ENCODE measurements around the gene UBAC1.

Gene UBAC1

DNA sequence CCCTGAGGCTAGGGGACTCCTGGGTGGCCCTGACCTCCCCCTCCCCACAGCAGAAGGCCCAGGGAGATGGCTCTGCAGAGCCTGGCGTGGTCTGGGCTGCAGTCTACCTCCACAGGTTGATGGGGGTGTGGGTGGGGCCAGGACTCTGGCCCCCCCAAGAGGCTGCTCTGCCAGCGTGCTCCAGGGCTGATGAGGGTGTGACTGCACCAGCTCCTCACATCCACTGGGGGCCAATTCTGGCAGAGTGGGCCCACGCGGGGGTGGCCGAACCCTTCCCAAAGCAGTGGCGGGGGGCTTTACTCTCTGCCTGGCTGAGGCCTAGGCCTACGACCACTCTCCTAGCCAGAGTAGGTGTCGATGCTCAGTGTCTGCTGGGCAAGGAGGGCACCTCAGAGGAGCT is 28.0 kb upstream of the UBAC1 start:
- H3K9me3 ChIP-seq (ENCODE audit: control insufficient read depth, insufficient read depth, low read depth, low read length) = no peaks in the 10 kb centered on the region
- H3K27ac ChIP-seq (ENCODE audit: extremely low read depth, low read depth, low read length) = no peak overlapping the region
- H3K4me1 ChIP-seq (ENCODE audit: control insufficient read depth, insufficient read depth, low read length) = peaks cover 7% of the 10 kb centered on the region; the same call in 1 of the 2 replicates
- no peaks in the 10 kb centered on the region for H3K36me3 ChIP-seq (ENCODE audit: control insufficient read depth in 2 of 2, insufficient read depth in 1 of 2, low read length in 2 of 2)
- H3K4me3 ChIP-seq (ENCODE audit: low read depth, low read length) = no peak overlapping the region
- ChIA-PET POLR2A (no interaction called here), CTCF (interaction anchor here (0.6 to 3.2 kb wide), 6 partner anchors 13 to 32 kb away, joined by 3 to 12 read pairs (median 3); no protein-coding TSS in a partner anchor)
- TF ChIP-seq ZNF350 (tag by site-specific recombination; IDR thresholded peaks at IDR 0.05) = no peak
- TF ChIP-seq ZNF202 (tag by site-specific recombination; IDR thresholded peaks at IDR 0.05; ENCODE audit: borderline replicate concordance) = no peak
- TF ChIP-seq ZNF488 (tag by site-specific recombination; IDR thresholded peaks at IDR 0.05) = no peak
- peak; percentile 31; the same call in 1 of the 2 replicates for TF ChIP-seq ZNF157 (tag by site-specific recombination; IDR thresholded peaks at IDR 0.05)
- TF ChIP-seq ZNF521 (tag by site-specific recombination; IDR thresholded peaks at IDR 0.05) = no peak
- no peak for TF ChIP-seq ZSCAN23 (tag by site-specific recombination; IDR thresholded peaks at IDR 0.05)
- TF ChIP-seq, protein P1, sequence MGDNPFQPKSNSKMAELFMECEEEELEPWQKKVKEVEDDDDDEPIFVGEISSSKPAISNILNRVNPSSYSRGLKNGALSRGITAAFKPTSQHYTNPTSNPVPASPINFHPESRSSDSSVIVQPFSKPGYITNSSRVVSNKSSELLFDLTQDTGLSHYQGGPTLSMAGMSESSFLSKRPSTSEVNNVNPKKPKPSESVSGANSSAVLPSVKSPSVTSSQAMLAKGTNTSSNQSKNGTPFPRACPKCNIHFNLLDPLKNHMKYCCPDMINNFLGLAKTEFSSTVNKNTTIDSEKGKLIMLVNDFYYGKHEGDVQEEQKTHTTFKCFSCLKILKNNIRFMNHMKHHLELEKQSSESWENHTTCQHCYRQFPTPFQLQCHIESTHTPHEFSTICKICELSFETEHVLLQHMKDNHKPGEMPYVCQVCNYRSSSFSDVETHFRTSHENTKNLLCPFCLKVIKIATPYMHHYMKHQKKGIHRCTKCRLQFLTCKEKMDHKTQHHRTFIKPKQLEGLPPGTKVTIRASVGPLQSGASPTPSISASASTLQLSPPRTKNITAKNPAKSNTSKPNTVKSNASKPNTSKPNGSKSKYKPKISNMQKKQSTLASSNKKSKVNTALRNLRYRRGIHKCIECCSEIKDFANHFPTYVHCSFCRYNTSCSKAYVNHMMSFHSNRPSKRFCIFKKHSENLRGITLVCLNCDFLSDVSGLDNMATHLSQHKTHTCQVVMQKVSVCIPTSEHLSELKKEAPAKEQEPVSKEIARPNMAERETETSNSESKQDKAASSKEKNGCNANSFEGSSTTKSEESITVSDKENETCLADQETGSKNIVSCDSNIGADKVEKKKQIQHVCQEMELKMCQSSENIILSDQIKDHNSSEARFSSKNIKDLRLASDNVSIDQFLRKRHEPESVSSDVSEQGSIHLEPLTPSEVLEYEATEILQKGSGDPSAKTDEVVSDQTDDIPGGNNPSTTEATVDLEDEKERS (tag by site-specific recombination; IDR thresholded peaks at IDR 0.05) = no peak
- no peak for TF ChIP-seq ZNF274 (IDR thresholded peaks at IDR 0.05; ENCODE audit: low read length)
- TF ChIP-seq ZNF274 (tag by site-specific recombination; IDR thresholded peaks at IDR 0.05; ENCODE audit: borderline replicate concordance) = no peak
- TF ChIP-seq ZNF354C (tag by site-specific recombination; IDR thresholded peaks at IDR 0.05; ENCODE audit: borderline replicate concordance, low read depth) = no peak
- no peak for TF ChIP-seq ZNF391 (tag by site-specific recombination; IDR thresholded peaks at IDR 0.05; ENCODE audit: borderline replicate concordance, low read depth)
- no peak for TF ChIP-seq ZIC2 (tag by site-specific recombination; IDR thresholded peaks at IDR 0.05)
- no peak for TF ChIP-seq ZNF548 (tag by site-specific recombination; IDR thresholded peaks at IDR 0.05)
- no peak for TF ChIP-seq ZNF132 (tag by site-specific recombination; IDR thresholded peaks at IDR 0.05; ENCODE audit: borderline replicate concordance)
- no peak for TF ChIP-seq HOXC10 (CRISPR knock-in tag; IDR thresholded peaks at IDR 0.05)
- TF ChIP-seq SP3 (tag by site-specific recombination; IDR thresholded peaks at IDR 0.05) = no peak
- peak; percentile 39 for TF ChIP-seq GLIS2 (tag by site-specific recombination; IDR thresholded peaks at IDR 0.05)
- TF ChIP-seq, protein P2, sequence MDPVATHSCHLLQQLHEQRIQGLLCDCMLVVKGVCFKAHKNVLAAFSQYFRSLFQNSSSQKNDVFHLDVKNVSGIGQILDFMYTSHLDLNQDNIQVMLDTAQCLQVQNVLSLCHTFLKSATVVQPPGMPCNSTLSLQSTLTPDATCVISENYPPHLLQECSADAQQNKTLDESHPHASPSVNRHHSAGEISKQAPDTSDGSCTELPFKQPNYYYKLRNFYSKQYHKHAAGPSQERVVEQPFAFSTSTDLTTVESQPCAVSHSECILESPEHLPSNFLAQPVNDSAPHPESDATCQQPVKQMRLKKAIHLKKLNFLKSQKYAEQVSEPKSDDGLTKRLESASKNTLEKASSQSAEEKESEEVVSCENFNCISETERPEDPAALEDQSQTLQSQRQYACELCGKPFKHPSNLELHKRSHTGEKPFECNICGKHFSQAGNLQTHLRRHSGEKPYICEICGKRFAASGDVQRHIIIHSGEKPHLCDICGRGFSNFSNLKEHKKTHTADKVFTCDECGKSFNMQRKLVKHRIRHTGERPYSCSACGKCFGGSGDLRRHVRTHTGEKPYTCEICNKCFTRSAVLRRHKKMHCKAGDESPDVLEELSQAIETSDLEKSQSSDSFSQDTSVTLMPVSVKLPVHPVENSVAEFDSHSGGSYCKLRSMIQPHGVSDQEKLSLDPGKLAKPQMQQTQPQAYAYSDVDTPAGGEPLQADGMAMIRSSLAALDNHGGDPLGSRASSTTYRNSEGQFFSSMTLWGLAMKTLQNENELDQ (tag by site-specific recombination; IDR thresholded peaks at IDR 0.05; ENCODE audit: low read depth) = no peak
- no peak for TF ChIP-seq ZNF544 (tag by site-specific recombination; IDR thresholded peaks at IDR 0.05)
- TF ChIP-seq ZNF701 (tag by site-specific recombination; IDR thresholded peaks at IDR 0.05) = no peak
- no peak for TF ChIP-seq ZNF664 (tag by site-specific recombination; IDR thresholded peaks at IDR 0.05)
- no peak for TF ChIP-seq RBAK (tag by site-specific recombination; IDR thresholded peaks at IDR 0.05)
- TF ChIP-seq ZNF785 (tag by site-specific recombination; IDR thresholded peaks at IDR 0.05) = no peak
- 0 out of 2 replicates have a peak, but pooled peaks have one; percentile 42 for TF ChIP-seq PATZ1 (tag by site-specific recombination; IDR thresholded peaks at IDR 0.05)
- TF ChIP-seq SCRT2 (tag by site-specific recombination; IDR thresholded peaks at IDR 0.05) = peak; percentile 69
- TF ChIP-seq FEZF1 (tag by site-specific recombination; IDR thresholded peaks at IDR 0.05) = no peak
- TF ChIP-seq, protein P3, sequence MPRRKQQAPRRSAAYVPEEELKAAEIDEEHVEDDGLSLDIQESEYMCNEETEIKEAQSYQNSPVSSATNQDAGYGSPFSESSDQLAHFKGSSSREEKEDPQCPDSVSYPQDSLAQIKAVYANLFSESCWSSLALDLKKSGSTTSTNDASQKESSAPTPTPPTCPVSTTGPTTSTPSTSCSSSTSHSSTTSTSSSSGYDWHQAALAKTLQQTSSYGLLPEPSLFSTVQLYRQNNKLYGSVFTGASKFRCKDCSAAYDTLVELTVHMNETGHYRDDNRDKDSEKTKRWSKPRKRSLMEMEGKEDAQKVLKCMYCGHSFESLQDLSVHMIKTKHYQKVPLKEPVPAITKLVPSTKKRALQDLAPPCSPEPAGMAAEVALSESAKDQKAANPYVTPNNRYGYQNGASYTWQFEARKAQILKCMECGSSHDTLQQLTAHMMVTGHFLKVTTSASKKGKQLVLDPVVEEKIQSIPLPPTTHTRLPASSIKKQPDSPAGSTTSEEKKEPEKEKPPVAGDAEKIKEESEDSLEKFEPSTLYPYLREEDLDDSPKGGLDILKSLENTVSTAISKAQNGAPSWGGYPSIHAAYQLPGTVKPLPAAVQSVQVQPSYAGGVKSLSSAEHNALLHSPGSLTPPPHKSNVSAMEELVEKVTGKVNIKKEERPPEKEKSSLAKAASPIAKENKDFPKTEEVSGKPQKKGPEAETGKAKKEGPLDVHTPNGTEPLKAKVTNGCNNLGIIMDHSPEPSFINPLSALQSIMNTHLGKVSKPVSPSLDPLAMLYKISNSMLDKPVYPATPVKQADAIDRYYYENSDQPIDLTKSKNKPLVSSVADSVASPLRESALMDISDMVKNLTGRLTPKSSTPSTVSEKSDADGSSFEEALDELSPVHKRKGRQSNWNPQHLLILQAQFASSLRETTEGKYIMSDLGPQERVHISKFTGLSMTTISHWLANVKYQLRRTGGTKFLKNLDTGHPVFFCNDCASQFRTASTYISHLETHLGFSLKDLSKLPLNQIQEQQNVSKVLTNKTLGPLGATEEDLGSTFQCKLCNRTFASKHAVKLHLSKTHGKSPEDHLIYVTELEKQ (tag by site-specific recombination; IDR thresholded peaks at IDR 0.05; ENCODE audit: borderline replicate concordance) = no peak
